HG02678 (cell line): ENCODE data around the gene SSU72.

ENCODE experiments used
- ATAC-seq: cut with Tn5 transposase; IDR thresholded peaks from one replicate; pipeline ENCODE4 v1.9.1; 2021; ENCODE audit warnings: mild to moderate bottlenecking, moderate library complexity; ENCODE audit not compliant: unreplicated experiment

SSU72 gene

DNA sequence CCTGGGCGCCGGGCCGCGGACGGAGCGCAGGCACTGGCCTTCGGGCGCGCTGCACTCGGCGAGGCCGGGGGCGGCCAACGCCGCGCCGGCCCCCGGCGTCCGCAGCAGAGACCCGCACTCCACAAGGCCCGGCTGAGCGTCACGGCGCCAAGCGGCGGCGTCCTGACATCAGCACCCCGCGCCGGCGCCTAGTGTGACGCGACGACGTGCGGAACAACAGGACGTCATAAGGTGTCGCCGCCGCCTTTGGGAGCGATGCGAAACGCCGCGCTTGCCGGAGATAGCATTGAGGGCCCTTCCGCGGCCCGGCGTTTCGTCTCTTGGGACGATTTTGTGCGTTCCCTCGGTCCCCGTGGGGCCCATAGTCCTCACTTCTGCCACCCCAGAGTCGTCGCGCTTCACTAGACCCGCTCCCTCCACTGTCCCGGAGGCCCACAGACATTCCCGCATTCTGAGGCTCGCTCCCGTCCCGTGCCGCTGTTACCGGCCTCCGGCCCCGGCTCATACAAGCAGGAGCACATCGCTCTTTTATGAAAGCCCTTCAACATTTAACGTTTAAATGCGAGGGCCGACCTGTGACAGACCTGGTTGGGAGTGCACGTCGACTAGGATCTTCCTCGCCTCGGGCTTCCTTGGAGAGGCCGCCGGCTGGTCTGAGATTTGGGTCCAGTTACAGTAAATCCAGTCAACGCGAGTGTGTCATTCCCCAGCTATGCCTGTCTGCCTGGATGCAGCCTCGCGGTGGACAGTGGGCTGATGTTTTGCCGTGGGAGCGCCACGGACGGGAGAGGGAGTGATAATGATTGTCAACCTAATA, at the start of gene SSU72:
Gene SSU72 (minus strand): TSS at position 143 of the 817 bp plus-strand sequence. CDS start 306 bp downstream, outside the sequence.
- peak; percentile 81 for ATAC-seq

GRCh38 chr1:1623631-1624442, 49.2 kb upstream of the SSU72 start:
- ATAC-seq: no peak

GRCh38 chr1:1623181-1623630, 48.5 kb upstream of the SSU72 start:
- ATAC-seq: no peak

- no peak for ATAC-seq
Observed at GRCh38 chr1:1622788-1623094, 48.1 kb upstream of the SSU72 start.

- ATAC-seq: no peak
Observed at GRCh38 chr1:1622010-1622787, 47.5 kb upstream of the SSU72 start.

DNA sequence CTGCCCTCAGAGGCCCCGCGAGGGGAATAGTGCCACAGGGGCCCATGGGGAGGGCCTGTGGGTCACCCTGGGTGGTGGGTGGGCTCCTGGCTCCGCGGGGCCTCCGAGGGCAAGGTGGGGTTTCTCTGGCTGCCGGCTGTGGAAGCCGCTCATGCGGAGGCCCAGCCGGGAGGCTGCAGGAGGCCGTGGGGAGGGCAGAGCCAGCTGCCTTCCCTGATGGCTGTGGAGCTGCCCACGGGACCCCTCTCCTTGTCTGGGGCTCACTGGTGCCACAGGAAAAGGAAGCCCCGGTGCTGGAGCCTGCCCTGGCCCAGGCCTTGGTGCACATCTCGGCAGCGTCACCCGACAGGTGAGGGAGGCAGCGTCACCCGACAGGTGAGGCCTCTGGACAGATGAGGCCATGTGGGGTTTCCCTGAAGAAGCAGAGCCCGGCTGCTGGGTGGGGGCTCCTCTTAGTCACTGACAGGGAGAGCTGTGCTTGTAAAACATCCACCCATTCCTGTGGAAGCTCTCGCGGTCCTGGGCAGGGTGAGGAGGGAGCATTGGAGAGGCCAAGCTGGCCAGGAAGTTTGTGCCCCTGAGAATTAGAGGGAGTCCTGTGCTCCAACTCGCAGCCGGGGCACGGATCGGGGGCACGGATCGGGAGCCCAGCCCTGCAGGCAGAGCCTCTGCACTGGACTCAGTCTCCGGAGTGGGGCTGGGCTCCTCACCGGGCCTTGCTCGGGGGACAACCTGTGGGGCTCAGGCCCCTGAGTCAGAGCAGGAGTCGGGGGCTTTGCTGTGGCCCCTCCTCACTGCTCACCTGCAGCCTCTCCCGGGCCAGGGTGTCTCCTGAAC, 46.7 kb upstream of the SSU72 start:
- ATAC-seq: no peak

DNA sequence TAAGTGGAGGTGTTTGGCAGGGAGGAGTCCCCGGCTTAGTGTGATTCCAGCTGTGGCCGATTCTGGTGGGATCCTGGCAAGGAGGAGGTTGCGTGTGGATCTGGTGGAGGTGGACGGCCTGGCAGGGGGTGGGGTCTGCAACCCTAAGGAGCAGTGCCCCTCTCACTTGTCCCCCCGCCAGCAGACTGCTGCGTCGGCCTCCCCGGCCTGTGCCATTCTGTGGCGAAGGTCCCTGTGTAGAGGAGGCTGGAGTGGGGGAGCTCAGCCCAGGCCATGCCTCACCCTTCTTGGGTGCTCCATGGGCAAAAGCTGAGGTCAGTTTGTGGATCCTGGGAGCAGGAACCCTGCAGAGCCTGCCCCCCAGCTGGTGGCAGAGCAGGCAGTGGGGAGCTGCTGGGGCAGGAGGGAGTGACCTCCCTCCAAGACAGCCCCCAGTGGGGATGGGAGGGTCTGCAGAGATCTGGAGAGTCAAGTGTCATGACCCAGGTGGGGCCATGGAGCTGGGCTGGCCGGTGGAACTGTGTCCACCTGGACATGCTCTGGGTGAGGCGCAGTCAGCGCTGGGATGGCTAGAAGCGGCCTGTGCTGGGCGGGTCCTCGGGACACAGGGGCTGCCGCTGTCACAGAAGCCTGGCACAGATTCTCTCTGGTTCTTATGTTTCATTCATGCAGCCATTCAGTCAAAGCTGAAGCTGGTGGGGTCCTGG, 45.9 kb upstream of the SSU72 start:
- no peak for ATAC-seq

GRCh38 chr1:1619917-1620361, 45.3 kb upstream of the SSU72 start:
- no peak for ATAC-seq

DNA sequence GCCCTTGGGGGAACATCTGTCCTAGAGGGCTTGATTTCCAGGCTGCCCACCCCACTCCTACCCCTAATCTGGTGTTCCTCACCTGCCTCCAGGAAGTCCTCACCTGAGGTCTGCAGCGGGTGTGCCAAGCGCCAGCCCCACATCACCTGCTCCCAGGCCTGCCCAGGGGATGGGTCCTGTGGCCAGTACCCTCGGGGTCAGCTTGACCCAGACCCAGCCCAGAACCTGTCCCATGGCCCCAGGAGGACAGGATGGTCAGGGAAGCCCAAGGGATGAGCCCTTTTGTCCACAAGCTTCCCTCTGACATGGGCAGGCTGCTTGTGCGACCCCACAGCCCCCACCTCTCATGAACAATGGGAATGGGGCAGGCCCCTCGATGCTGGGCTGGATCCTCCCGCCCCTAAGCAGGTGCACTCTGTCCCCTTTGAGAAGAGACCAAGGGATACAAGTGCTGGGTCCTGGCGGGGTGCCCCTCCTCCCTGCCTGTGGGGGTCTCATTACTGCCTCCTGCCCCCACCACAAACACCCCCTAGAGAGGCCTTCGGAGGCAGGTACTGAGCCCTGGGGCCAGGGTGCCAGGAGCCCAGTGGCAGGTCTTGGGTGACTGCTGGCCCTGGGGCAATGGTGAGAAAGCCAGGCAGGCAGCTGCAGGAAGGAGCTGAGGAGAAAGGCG, 43.9 kb upstream of the SSU72 start:
- ATAC-seq: no peak

DNA sequence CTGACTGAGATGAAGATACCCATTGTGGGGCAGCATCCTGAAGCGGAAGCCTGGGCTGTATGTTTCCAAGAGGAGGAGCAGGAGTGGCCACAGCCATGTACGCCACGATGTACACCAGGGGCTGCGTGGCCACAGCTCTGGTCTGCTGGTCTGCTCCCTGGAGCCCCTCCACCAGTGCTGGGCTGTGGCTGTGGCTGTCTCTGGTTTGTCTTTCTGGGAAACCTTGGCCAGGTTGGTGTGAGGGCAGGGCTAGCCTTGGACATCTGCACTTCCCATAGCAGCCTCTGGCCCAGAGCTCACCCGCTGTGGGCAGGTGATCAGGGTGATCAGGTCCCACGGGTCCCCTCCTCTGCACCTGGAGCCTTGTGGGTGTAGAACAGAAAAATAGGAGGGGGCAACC, 43.3 kb upstream of the SSU72 start:
- no peak for ATAC-seq

DNA sequence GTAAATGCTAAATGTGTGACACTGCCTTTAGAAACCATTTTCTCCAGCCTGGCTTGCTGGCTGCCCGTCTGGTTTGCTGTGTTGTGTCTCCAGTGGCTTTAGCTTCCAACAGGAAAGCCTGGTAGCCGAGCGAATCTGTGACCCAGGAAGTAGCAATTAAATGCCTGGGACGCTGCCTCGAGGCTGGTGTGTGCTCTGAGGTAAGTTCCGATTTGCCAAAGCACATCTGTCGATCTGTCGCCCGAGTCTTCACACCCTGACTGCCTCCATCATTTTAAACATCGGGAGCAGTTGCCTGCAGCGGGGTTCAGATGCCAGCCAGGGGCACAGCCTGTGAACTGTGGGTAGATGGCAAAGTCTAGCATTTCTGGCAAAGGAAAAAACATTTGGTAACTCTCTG, 42.9 kb upstream of the SSU72 start:
- no peak for ATAC-seq

- no peak for ATAC-seq
Observed at GRCh38 chr1:1616838-1617237, 42.2 kb upstream of the SSU72 start.

GRCh38 chr1:1616045-1616790, 41.6 kb upstream of the SSU72 start:
- ATAC-seq: peak; percentile 20

DNA sequence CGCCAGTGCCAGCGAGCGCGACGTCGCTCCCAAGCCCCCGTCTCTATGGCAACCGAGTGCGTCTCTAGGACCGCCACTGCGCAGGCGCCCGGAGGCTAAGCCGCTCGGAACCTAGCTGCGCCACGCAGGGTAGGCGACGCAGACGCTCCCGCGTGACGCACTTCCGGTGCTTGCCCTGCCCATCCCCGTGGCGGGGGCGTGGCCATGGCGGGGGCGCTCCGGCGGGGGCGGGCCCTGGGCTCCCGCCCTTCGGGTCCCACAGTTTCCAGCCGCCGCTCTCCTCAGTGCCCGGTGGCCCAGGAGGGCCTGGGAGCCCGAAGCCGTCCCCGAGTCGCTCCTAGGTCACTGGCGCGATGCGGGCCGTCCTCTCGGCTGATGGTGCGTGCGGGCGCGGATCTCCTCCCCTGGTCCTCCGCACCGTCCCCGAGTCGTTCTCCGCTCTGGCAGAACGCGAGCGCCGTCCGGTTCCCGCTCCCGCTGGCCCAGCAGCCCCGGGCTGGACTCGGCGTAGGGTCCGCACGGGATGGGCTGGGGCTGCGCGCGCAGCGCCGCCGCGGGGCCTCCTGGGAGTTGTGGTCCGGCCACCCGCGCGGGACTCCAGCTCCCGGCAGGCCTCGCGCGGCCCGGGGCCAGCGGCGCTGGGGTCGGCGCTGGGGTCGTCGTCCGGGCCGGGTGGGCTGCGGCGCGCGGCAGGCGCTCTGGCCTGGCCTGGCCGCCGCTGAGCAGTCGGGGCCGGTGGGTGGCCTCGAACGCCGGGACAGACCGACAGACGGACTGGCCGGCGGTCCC, 40.8 kb upstream of the SSU72 start, which contains the start of gene MIB2:
Gene MIB2 (plus strand): TSS at position 245 of the 789 bp plus-strand sequence. CDS start 7,953 bp downstream, outside the sequence.
- ATAC-seq: peak; percentile 79

DNA sequence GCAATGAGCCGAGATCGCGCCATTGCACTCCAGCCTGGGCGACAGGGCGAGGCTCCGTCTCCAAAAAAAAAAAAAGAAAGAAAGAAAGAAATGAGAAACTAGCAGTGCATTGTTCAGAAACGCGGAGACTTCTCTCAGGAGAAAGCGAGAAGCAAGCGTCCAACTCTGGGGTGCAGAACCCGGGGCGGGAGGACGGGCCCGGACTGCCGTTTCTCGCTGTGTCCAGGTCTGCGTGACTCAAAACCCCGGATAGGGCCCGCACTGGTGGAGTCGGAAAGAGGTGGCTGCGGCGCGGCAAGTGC, 40.2 kb upstream of the SSU72 start:
- no peak for ATAC-seq

DNA sequence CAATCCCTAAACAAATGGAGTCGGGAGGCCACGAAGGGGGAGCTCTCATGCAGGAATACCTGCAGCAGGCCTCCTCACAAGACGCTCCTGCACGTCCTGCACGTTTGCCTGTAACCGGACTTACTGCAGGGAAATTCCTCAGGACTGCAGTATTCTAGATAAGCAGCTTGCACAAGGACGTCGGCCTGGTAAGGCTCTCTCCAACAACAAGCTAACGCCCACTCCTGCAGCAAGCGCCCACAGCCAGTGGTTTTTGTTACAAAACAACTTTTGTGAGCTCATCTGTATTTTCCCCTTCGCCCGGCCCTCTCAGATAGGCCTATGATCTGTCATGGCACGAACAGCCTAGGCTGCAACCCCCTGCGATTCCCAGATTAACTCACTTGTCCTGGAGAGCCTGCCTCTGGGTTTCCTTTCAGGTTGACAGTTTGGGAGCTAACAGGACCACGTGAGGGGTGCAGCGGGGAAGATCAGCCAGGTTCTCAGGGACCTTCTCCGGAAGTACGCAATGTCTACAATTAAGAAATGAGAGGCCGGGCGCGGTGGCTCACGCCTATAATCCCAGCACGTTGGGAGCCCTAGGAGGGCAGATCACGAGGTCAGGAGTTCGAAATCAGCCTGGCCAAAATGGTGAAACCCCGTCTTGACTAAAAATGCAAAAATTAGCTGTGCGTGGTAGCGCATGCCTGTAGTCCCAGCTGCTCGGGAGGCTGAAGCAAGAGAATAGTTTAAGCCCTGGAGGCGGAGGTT, 39.7 kb upstream of the SSU72 start:
- ATAC-seq: no peak

DNA sequence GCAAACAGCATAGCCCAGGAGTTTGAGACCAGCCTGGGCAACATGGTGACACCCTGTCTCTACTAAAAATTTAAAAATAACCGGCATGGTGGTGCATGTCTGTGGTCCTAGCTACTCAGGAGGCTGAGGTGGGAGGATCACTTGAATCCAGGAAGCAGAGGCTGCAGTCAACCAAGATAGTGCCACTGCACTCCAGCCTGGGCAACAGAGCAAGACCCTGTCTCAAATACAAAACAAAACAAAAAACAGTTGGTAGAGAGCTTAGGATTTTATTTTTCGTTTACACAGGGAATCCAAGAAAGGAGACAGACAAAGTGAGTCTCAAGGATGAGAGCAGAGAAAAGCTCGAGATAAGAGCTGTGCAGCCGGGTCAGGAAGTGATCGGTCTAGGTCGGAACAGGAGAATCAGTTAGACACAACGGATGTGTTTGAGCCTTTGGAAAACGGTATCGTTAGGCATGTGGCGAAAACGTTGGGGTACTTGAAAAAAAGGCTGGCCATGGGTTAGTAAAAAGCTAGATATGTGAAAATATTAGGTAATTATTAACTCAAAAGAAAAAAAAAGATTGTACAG, 38.9 kb upstream of the SSU72 start:
- ATAC-seq: no peak
